ENCODE results near the gene SLC10A7. TPM values are rescaled to one million over a fixed set of nuclear protein-coding genes. Genes with fewer than 3 reads are reported as not detected.

The SLC10A7 gene
- total RNA-seq, 1 experiment from 2014 or later, result 3.8 TPM

GRCh38 chr4:146478009-146478408 lies 43.7 kb downstream of the SLC10A7 start:
- Histone ChIP-seq H3K36me3 (replicated peaks; ENCODE audit: control insufficient read depth, insufficient read depth, low read length) (no peaks in the 10 kb centered on the region), H3K27me3 (ENCODE audit: control insufficient read depth, insufficient read depth, low read length) (no peaks in the 10 kb centered on the region), H3K4me3 (ENCODE audit: insufficient read depth, low read depth, low read length) (no peak overlapping the region)
- no peak for DNase-seq

- DNase-seq, result no peak
- no peaks in the 10 kb centered on the region for H3K27me3 ChIP-seq (ENCODE audit: control insufficient read depth, insufficient read depth, low read length)
- H3K4me3 ChIP-seq (ENCODE audit: insufficient read depth, low read depth, low read length), result no peak overlapping the region
- no peaks in the 10 kb centered on the region for H3K36me3 ChIP-seq (replicated peaks; ENCODE audit: control insufficient read depth, insufficient read depth, low read length)
Measured at GRCh38 chr4:146477054-146477453, 44.7 kb downstream of the SLC10A7 start.

- peak; percentile 28 for DNase-seq
- no peaks in the 10 kb centered on the region for H3K36me3 ChIP-seq (replicated peaks; ENCODE audit: control insufficient read depth, insufficient read depth, low read length)
- H3K27me3 ChIP-seq (ENCODE audit: control insufficient read depth, insufficient read depth, low read length), result no peaks in the 10 kb centered on the region
- H3K4me3 ChIP-seq (ENCODE audit: insufficient read depth, low read depth, low read length), result no peak overlapping the region
Measured at GRCh38 chr4:146472404-146472803, 49.3 kb downstream of the SLC10A7 start.

- H3K36me3 ChIP-seq (replicated peaks; ENCODE audit: control insufficient read depth, insufficient read depth, low read length), result no peaks in the 10 kb centered on the region
- H3K27me3 ChIP-seq (ENCODE audit: control insufficient read depth, insufficient read depth, low read length), result no peaks in the 10 kb centered on the region
- DNase-seq, result no peak
- no peak overlapping the region for H3K4me3 ChIP-seq (ENCODE audit: insufficient read depth, low read depth, low read length)
Measured at GRCh38 chr4:146470604-146471003, 51.1 kb downstream of the SLC10A7 start.

GRCh38 chr4:146469022-146469421 lies 52.7 kb downstream of the SLC10A7 start:
- Histone ChIP-seq H3K4me3 (ENCODE audit: insufficient read depth, low read depth, low read length) (no peak overlapping the region), H3K36me3 (replicated peaks; ENCODE audit: control insufficient read depth, insufficient read depth, low read length) (no peaks in the 10 kb centered on the region), H3K27me3 (ENCODE audit: control insufficient read depth, insufficient read depth, low read length) (no peaks in the 10 kb centered on the region)
- no peak for DNase-seq

GRCh38 chr4:146465628-146466027 lies 56.1 kb downstream of the SLC10A7 start:
- DNase-seq, result no peak
- Histone ChIP-seq H3K4me3 (ENCODE audit: insufficient read depth, low read depth, low read length) (no peak overlapping the region), H3K27me3 (ENCODE audit: control insufficient read depth, insufficient read depth, low read length) (no peaks in the 10 kb centered on the region), H3K36me3 (replicated peaks; ENCODE audit: control insufficient read depth, insufficient read depth, low read length) (no peaks in the 10 kb centered on the region)

- Histone ChIP-seq H3K36me3 (replicated peaks; ENCODE audit: control insufficient read depth, insufficient read depth, low read length) (no peaks in the 10 kb centered on the region), H3K27me3 (ENCODE audit: control insufficient read depth, insufficient read depth, low read length) (no peaks in the 10 kb centered on the region), H3K4me3 (ENCODE audit: insufficient read depth, low read depth, low read length) (no peak overlapping the region)
- no peak for DNase-seq
Measured at GRCh38 chr4:146462251-146462650, 59.5 kb downstream of the SLC10A7 start.

GRCh38 chr4:146458594-146458993 lies 63.1 kb downstream of the SLC10A7 start:
- no peaks in the 10 kb centered on the region for H3K36me3 ChIP-seq (replicated peaks; ENCODE audit: control insufficient read depth, insufficient read depth, low read length)
- H3K4me3 ChIP-seq (ENCODE audit: insufficient read depth, low read depth, low read length), result no peak overlapping the region
- no peaks in the 10 kb centered on the region for H3K27me3 ChIP-seq (ENCODE audit: control insufficient read depth, insufficient read depth, low read length)
- no peak for DNase-seq

GRCh38 chr4:146456681-146457080 lies 65.1 kb downstream of the SLC10A7 start:
- H3K4me3 ChIP-seq (ENCODE audit: insufficient read depth, low read depth, low read length), result no peak overlapping the region
- no peaks in the 10 kb centered on the region for H3K27me3 ChIP-seq (ENCODE audit: control insufficient read depth, insufficient read depth, low read length)
- no peaks in the 10 kb centered on the region for H3K36me3 ChIP-seq (replicated peaks; ENCODE audit: control insufficient read depth, insufficient read depth, low read length)
- no peak for DNase-seq

- no peaks in the 10 kb centered on the region for H3K36me3 ChIP-seq (replicated peaks; ENCODE audit: control insufficient read depth, insufficient read depth, low read length)
- no peak for DNase-seq
- H3K27me3 ChIP-seq (ENCODE audit: control insufficient read depth, insufficient read depth, low read length), result no peaks in the 10 kb centered on the region
- no peak overlapping the region for H3K4me3 ChIP-seq (ENCODE audit: insufficient read depth, low read depth, low read length)
Measured at GRCh38 chr4:146453181-146453807, 68.4 kb downstream of the SLC10A7 start.

- Histone ChIP-seq H3K36me3 (replicated peaks; ENCODE audit: control insufficient read depth, insufficient read depth, low read length) (no peaks in the 10 kb centered on the region), H3K27me3 (ENCODE audit: control insufficient read depth, insufficient read depth, low read length) (no peaks in the 10 kb centered on the region), H3K4me3 (ENCODE audit: insufficient read depth, low read depth, low read length) (no peak overlapping the region)
- DNase-seq, result no peak
Measured at GRCh38 chr4:146450524-146450923, 71.2 kb downstream of the SLC10A7 start.

- no peak for DNase-seq
- Histone ChIP-seq H3K4me3 (ENCODE audit: insufficient read depth, low read depth, low read length) (no peak overlapping the region), H3K27me3 (ENCODE audit: control insufficient read depth, insufficient read depth, low read length) (no peaks in the 10 kb centered on the region), H3K36me3 (replicated peaks; ENCODE audit: control insufficient read depth, insufficient read depth, low read length) (no peaks in the 10 kb centered on the region)
Measured at GRCh38 chr4:146446555-146446954, 75.2 kb downstream of the SLC10A7 start.

- no peak for DNase-seq
- H3K4me3 ChIP-seq (ENCODE audit: insufficient read depth, low read depth, low read length), result no peak overlapping the region
- H3K36me3 ChIP-seq (replicated peaks; ENCODE audit: control insufficient read depth, insufficient read depth, low read length), result no peaks in the 10 kb centered on the region
- H3K27me3 ChIP-seq (ENCODE audit: control insufficient read depth, insufficient read depth, low read length), result no peaks in the 10 kb centered on the region
Measured at GRCh38 chr4:146445198-146446150, 76.3 kb downstream of the SLC10A7 start.

GRCh38 chr4:146443525-146443924 lies 78.2 kb downstream of the SLC10A7 start:
- H3K27me3 ChIP-seq (ENCODE audit: control insufficient read depth, insufficient read depth, low read length), result no peaks in the 10 kb centered on the region
- H3K36me3 ChIP-seq (replicated peaks; ENCODE audit: control insufficient read depth, insufficient read depth, low read length), result no peaks in the 10 kb centered on the region
- DNase-seq, result no peak
- no peak overlapping the region for H3K4me3 ChIP-seq (ENCODE audit: insufficient read depth, low read depth, low read length)

GRCh38 chr4:146442801-146443200 lies 78.9 kb downstream of the SLC10A7 start:
- Histone ChIP-seq H3K27me3 (ENCODE audit: control insufficient read depth, insufficient read depth, low read length) (no peaks in the 10 kb centered on the region), H3K4me3 (ENCODE audit: insufficient read depth, low read depth, low read length) (no peak overlapping the region), H3K36me3 (replicated peaks; ENCODE audit: control insufficient read depth, insufficient read depth, low read length) (no peaks in the 10 kb centered on the region)
- no peak for DNase-seq

Measured in H7 (cell line).